ENCODE results near the gene TMCO4. TPM values are rescaled to one million over a fixed set of nuclear protein-coding genes. Genes with fewer than 3 reads are reported as not detected.

TMCO4 gene
- total and polyA plus RNA-seq, 2 of the 8 experiments (the other 6 are each of a cell fraction or from before 2014, with no cell fraction given) = 3.0 to 3.1 TPM

DNA sequence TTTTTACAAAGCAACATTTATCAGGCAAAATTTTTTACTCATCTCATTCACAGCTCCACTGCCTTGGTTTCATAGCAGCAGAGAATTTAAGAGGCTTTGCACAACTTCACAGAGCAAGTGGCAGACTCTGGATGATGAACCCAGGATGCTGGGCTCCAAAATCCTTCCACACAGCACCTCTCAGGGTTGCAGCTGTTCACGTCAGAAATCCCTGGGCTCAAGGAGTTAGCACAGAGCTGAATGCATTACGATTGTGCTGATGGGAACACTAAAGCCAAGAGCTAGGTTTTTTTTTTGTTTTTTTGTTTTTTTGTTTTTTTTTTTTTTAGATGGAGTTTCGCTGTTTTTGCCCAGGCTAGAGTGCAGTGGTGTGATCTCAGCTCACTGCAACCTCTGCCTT lies 137.4 kb downstream of the TMCO4 start:
- DNase-seq (ENCODE audit: low read depth in 1 of 2, low spot score in 2 of 2) = no peak
- WGBS, 2 experiments (ENCODE audit: extremely low coverage in 1 of 2, insufficient coverage in 1 of 2, insufficient read length in 1 of 2, insufficient replicate concordance in 2 of 2, low coverage in 1 of 2, low lambda C conversion rate in 2 of 2, missing lambda C conversion rate in 1 of 2) = 91% methylated on average over 2 of the region's 3 CpGs; no CpG with 5 or more reads in 1 of the 2 experiments
- Histone ChIP-seq H3K4me1 (replicated peaks in 1 of 4; ENCODE audit: control insufficient read depth in 3 of 4, insufficient read depth in 4 of 4, low read length in 3 of 4) (peaks cover 0 to 4% (median 0%) of the 10 kb centered on the region in 4 experiments; a peak in 4 of 7 replicates), H3K9ac (replicated peaks in 1 of 4; ENCODE audit: extremely low read depth in 1 of 4, low read depth in 3 of 4, low read length in 3 of 4) (no peak overlapping the region), H3K4ac (replicated peaks; ENCODE audit: insufficient read length, low read depth, low read length) (no peak overlapping the region), H3K4me2 (ENCODE audit: insufficient read depth in 1 of 2, low read depth in 2 of 2, low read length in 2 of 2) (no peak overlapping the region), H3K23me2 (ENCODE audit: low read depth, low read length) (peaks cover 9% of the 10 kb centered on the region; the same call in 1 of the 2 replicates), H3K27me3 (replicated peaks in 1 of 4; ENCODE audit: control insufficient read depth in 3 of 4, extremely low read depth in 1 of 4, insufficient read depth in 3 of 4, low read length in 3 of 4) (peaks cover 28 to 43% (median 38%) of the 10 kb centered on the region in 4 experiments), H3K18ac (ENCODE audit: extremely low read depth, low read length) (no peak overlapping the region), H3K56ac (replicated peaks; ENCODE audit: insufficient read length, low read depth, low read length) (no peak overlapping the region), H4K91ac (replicated peaks; ENCODE audit: insufficient read length, low read length) (no peak overlapping the region), H3K14ac (ENCODE audit: insufficient read length) (no peak overlapping the region), H2AK5ac (ENCODE audit: low read depth, low read length) (no peak overlapping the region), H3K4me3 (ENCODE audit: extremely low read depth in 1 of 4, insufficient read depth in 2 of 4, low read depth in 3 of 4, low read length in 4 of 4) (no peak overlapping the region), H4K20me1 (replicated peaks in 1 of 2; ENCODE audit: control insufficient read depth in 1 of 2, insufficient read depth in 2 of 2, low read length in 2 of 2) (peaks cover 0 to 2% of the 10 kb centered on the region in 2 experiments), H2BK5ac (ENCODE audit: low read depth, low read length) (no peak overlapping the region), H4K8ac (ENCODE audit: extremely low read depth, insufficient read depth, low read length) (no peak overlapping the region), H2BK12ac (ENCODE audit: low read depth, low read length) (no peak overlapping the region), H3K9me3 (ENCODE audit: insufficient read depth in 2 of 2, low read depth in 1 of 2, low read length in 1 of 2) (no peaks in the 10 kb centered on the region), H3K79me2 (ENCODE audit: control insufficient read depth in 1 of 2, insufficient read depth in 2 of 2, low read length in 2 of 2) (no peaks in the 10 kb centered on the region), H3K27ac (ENCODE audit: low read depth, low read length) (no peak overlapping the region), H2BK120ac (replicated peaks; ENCODE audit: low read depth, low read length) (no peak overlapping the region), H3K79me1 (ENCODE audit: low read depth, low read length) (no peaks in the 10 kb centered on the region; the same call in 1 of the 2 replicates), H3K23ac (ENCODE audit: insufficient read length) (no peak overlapping the region), H2AFZ (ENCODE audit: low read length) (no peak overlapping the region), H3K36me3 (ENCODE audit: control insufficient read depth in 2 of 4, insufficient read depth in 4 of 4, low read length in 3 of 4) (no peaks in the 10 kb centered on the region; a peak in 1 of 8 replicates), H2BK20ac (ENCODE audit: low read length) (no peak overlapping the region), H2BK15ac (ENCODE audit: low read length) (no peak overlapping the region), H4K5ac (ENCODE audit: insufficient read length, low read depth, low read length) (no peak overlapping the region)
- FAIRE-seq = no peak
- CTCF ChIA-PET (ENCODE audit: partially characterized antibody) = interaction anchor here (0.6 to 6.1 kb wide), 62 partner anchors 8 to 399 kb away, joined by 3 to 127 read pairs (median 4); partner anchors contain the start of genes NBL1 and RNF186
- POLR2A ChIA-PET (ENCODE audit: partially characterized antibody) = no interaction called here
- TF ChIP-seq POU5F1 (IDR thresholded peaks at IDR 0.05; ENCODE audit: low read depth, low read length) = no peak
- no peak for TF ChIP-seq JUND (IDR thresholded peaks at IDR 0.05; ENCODE audit: low read length)
- TF ChIP-seq CBX8 (IDR thresholded peaks at IDR 0.05; ENCODE audit: borderline replicate concordance, low read depth, low read length) = no peak
- TF ChIP-seq SRF (IDR thresholded peaks at IDR 0.05; ENCODE audit: low read depth, low read length) = no peak
- no peak for TF ChIP-seq SP1 (IDR thresholded peaks at IDR 0.05; ENCODE audit: low read depth, low read length)
- no peak for TF ChIP-seq TCF12 (IDR thresholded peaks at IDR 0.05; ENCODE audit: low read depth, low read length)
- TF ChIP-seq RNF2 (IDR thresholded peaks at IDR 0.05; ENCODE audit: borderline replicate concordance, low read depth, low read length, missing control alignments, poor library complexity, severe bottlenecking) = no peak
- no peak for TF ChIP-seq BRCA1 (IDR thresholded peaks at IDR 0.05; ENCODE audit: low read depth, low read length)
- TF ChIP-seq KDM4A (IDR thresholded peaks at IDR 0.05; ENCODE audit: low read depth, low read length, severe bottlenecking) = no peak
- TF ChIP-seq CEBPB (IDR thresholded peaks at IDR 0.05; ENCODE audit: low read depth, low read length) = no peak
- no peak for TF ChIP-seq SP4 (IDR thresholded peaks at IDR 0.05; ENCODE audit: low read length)
- TF ChIP-seq, protein P1, sequence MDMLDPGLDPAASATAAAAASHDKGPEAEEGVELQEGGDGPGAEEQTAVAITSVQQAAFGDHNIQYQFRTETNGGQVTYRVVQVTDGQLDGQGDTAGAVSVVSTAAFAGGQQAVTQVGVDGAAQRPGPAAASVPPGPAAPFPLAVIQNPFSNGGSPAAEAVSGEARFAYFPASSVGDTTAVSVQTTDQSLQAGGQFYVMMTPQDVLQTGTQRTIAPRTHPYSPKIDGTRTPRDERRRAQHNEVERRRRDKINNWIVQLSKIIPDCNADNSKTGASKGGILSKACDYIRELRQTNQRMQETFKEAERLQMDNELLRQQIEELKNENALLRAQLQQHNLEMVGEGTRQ (IDR thresholded peaks at IDR 0.05; ENCODE audit: low read length) = no peak
- no peak for TF ChIP-seq POLR2AphosphoS5 (IDR thresholded peaks at IDR 0.05; ENCODE audit: low read depth, low read length)
- no peak for TF ChIP-seq NRF1 (IDR thresholded peaks at IDR 0.05; ENCODE audit: low read depth, low read length)

All from H1 (cell line).